Activated naive CD8-positive, alpha-beta T cell (primary cell): ENCODE data around the gene EHMT1.

Experiments
- H3K27ac Mint-ChIP-seq: one replicate; pipeline ENCODE4 v1.8.0; 2021; ENCODE audit warnings: mixed read lengths
- H3K27me3 Mint-ChIP-seq: one replicate; pipeline ENCODE4 v1.8.0; 2021; ENCODE audit warnings: mixed read lengths
- H3K36me3 Mint-ChIP-seq: one replicate; pipeline ENCODE4 v1.8.0; 2021; ENCODE audit warnings: mixed read lengths
- H3K4me1 Mint-ChIP-seq: one replicate; pipeline ENCODE4 v1.8.0; 2021; ENCODE audit warnings: low read depth, mixed read lengths
- H3K4me3 Mint-ChIP-seq: one replicate; pipeline ENCODE4 v1.8.0; 2021; ENCODE audit warnings: mild to moderate bottlenecking, mixed read lengths
- H3K9me3 Mint-ChIP-seq: one replicate; pipeline ENCODE4 v1.8.0; 2021; ENCODE audit warnings: low read depth, mixed read lengths

EHMT1 gene

GRCh38 chr9:137740312-137740711 lies 121.5 kb downstream of the EHMT1 start:
- H3K27ac Mint-ChIP-seq: no peak overlapping the region
- peaks cover 5% of the 10 kb centered on the region for H3K4me1 Mint-ChIP-seq
- H3K4me3 Mint-ChIP-seq: no peak overlapping the region
- H3K9me3 Mint-ChIP-seq: no peaks in the 10 kb centered on the region
- no peaks in the 10 kb centered on the region for H3K27me3 Mint-ChIP-seq
- H3K36me3 Mint-ChIP-seq: peaks cover 13% of the 10 kb centered on the region

GRCh38 chr9:137741330-137741729 lies 122.5 kb downstream of the EHMT1 start:
- Mint-ChIP-seq H3K27me3 (no peaks in the 10 kb centered on the region), H3K27ac (no peak overlapping the region), H3K9me3 (no peaks in the 10 kb centered on the region), H3K4me1 (peaks cover 14% of the 10 kb centered on the region), H3K4me3 (no peak overlapping the region), H3K36me3 (peaks cover 11% of the 10 kb centered on the region)

- H3K27ac Mint-ChIP-seq: no peak overlapping the region
- peaks cover 8% of the 10 kb centered on the region for H3K36me3 Mint-ChIP-seq
- peaks cover 14% of the 10 kb centered on the region for H3K4me1 Mint-ChIP-seq
- H3K4me3 Mint-ChIP-seq: no peak overlapping the region
- no peaks in the 10 kb centered on the region for H3K9me3 Mint-ChIP-seq
- H3K27me3 Mint-ChIP-seq: no peaks in the 10 kb centered on the region
These were observed 123.9 kb downstream of the EHMT1 start for GRCh38 chr9:137742698-137743097.

GRCh38 chr9:137743695-137744094 lies 124.9 kb downstream of the EHMT1 start:
- Mint-ChIP-seq H3K4me1 (peaks cover 14% of the 10 kb centered on the region), H3K27ac (no peak overlapping the region), H3K4me3 (no peak overlapping the region), H3K36me3 (peaks cover 5% of the 10 kb centered on the region), H3K27me3 (no peaks in the 10 kb centered on the region), H3K9me3 (no peaks in the 10 kb centered on the region)

GRCh38 chr9:137744632-137745183 lies 125.9 kb downstream of the EHMT1 start:
- Mint-ChIP-seq H3K27me3 (no peaks in the 10 kb centered on the region), H3K36me3 (peaks cover 5% of the 10 kb centered on the region), H3K9me3 (no peaks in the 10 kb centered on the region), H3K4me1 (peaks cover 13% of the 10 kb centered on the region), H3K4me3 (no peak overlapping the region), H3K27ac (no peak overlapping the region)

GRCh38 chr9:137745541-137745991 lies 126.8 kb downstream of the EHMT1 start:
- Mint-ChIP-seq H3K27ac (peak overlapping the region; percentile 34), H3K4me3 (no peak overlapping the region), H3K36me3 (peaks cover 4% of the 10 kb centered on the region)

GRCh38 chr9:137748311-137748710 lies 129.5 kb downstream of the EHMT1 start:
- Mint-ChIP-seq H3K27ac (no peak overlapping the region), H3K36me3 (peaks cover 5% of the 10 kb centered on the region), H3K9me3 (no peaks in the 10 kb centered on the region), H3K4me3 (no peak overlapping the region), H3K4me1 (peaks cover 13% of the 10 kb centered on the region), H3K27me3 (no peaks in the 10 kb centered on the region)

More at GRCh38 chr9:137745541-137745991, 126.8 kb downstream of the EHMT1 start:
- peaks cover 13% of the 10 kb centered on the region for H3K4me1 Mint-ChIP-seq
- no peaks in the 10 kb centered on the region for H3K9me3 Mint-ChIP-seq
- H3K27me3 Mint-ChIP-seq: no peaks in the 10 kb centered on the region

- peaks cover 13% of the 10 kb centered on the region for H3K4me1 Mint-ChIP-seq
These were observed 129.9 kb downstream of the EHMT1 start for GRCh38 chr9:137748741-137749140.

GRCh38 chr9:137749511-137749910 lies 130.7 kb downstream of the EHMT1 start:
- peaks cover 10% of the 10 kb centered on the region for H3K36me3 Mint-ChIP-seq
- H3K27ac Mint-ChIP-seq: no peak overlapping the region
- no peak overlapping the region for H3K4me3 Mint-ChIP-seq
- peaks cover 13% of the 10 kb centered on the region for H3K4me1 Mint-ChIP-seq
- no peaks in the 10 kb centered on the region for H3K9me3 Mint-ChIP-seq
- no peaks in the 10 kb centered on the region for H3K27me3 Mint-ChIP-seq

More at GRCh38 chr9:137748741-137749140, 129.9 kb downstream of the EHMT1 start:
- H3K27me3 Mint-ChIP-seq: no peaks in the 10 kb centered on the region
- no peak overlapping the region for H3K4me3 Mint-ChIP-seq
- no peak overlapping the region for H3K27ac Mint-ChIP-seq
- no peaks in the 10 kb centered on the region for H3K9me3 Mint-ChIP-seq
- peaks cover 7% of the 10 kb centered on the region for H3K36me3 Mint-ChIP-seq

GRCh38 chr9:137750007-137750406 lies 131.2 kb downstream of the EHMT1 start:
- Mint-ChIP-seq H3K27ac (no peak overlapping the region), H3K36me3 (peaks cover 14% of the 10 kb centered on the region), H3K4me1 (peaks cover 11% of the 10 kb centered on the region), H3K9me3 (no peaks in the 10 kb centered on the region), H3K27me3 (no peaks in the 10 kb centered on the region), H3K4me3 (no peak overlapping the region)

GRCh38 chr9:137750566-137750965 lies 131.8 kb downstream of the EHMT1 start:
- no peaks in the 10 kb centered on the region for H3K27me3 Mint-ChIP-seq
- no peak overlapping the region for H3K27ac Mint-ChIP-seq
- no peak overlapping the region for H3K4me3 Mint-ChIP-seq
- H3K36me3 Mint-ChIP-seq: peaks cover 20% of the 10 kb centered on the region
- no peaks in the 10 kb centered on the region for H3K9me3 Mint-ChIP-seq
- peaks cover 7% of the 10 kb centered on the region for H3K4me1 Mint-ChIP-seq

GRCh38 chr9:137751616-137752015 lies 132.8 kb downstream of the EHMT1 start:
- no peaks in the 10 kb centered on the region for H3K27me3 Mint-ChIP-seq
- H3K27ac Mint-ChIP-seq: no peak overlapping the region
- H3K36me3 Mint-ChIP-seq: peaks cover 22% of the 10 kb centered on the region
- H3K9me3 Mint-ChIP-seq: no peaks in the 10 kb centered on the region
- H3K4me3 Mint-ChIP-seq: no peak overlapping the region
- peaks cover 4% of the 10 kb centered on the region for H3K4me1 Mint-ChIP-seq

GRCh38 chr9:137752426-137752825 lies 133.6 kb downstream of the EHMT1 start:
- H3K9me3 Mint-ChIP-seq: no peaks in the 10 kb centered on the region
- peaks cover 22% of the 10 kb centered on the region for H3K36me3 Mint-ChIP-seq
- peaks cover 6% of the 10 kb centered on the region for H3K4me1 Mint-ChIP-seq
- no peak overlapping the region for H3K27ac Mint-ChIP-seq
- no peaks in the 10 kb centered on the region for H3K27me3 Mint-ChIP-seq
- no peak overlapping the region for H3K4me3 Mint-ChIP-seq

- Mint-ChIP-seq H3K4me3 (no peak overlapping the region), H3K27ac (no peak overlapping the region), H3K27me3 (no peaks in the 10 kb centered on the region), H3K9me3 (no peaks in the 10 kb centered on the region), H3K36me3 (peaks cover 24% of the 10 kb centered on the region), H3K4me1 (peaks cover 14% of the 10 kb centered on the region)
These were observed 134.5 kb downstream of the EHMT1 start for GRCh38 chr9:137753192-137753765.

- H3K27me3 Mint-ChIP-seq: no peaks in the 10 kb centered on the region
- no peaks in the 10 kb centered on the region for H3K9me3 Mint-ChIP-seq
- peaks cover 20% of the 10 kb centered on the region for H3K4me1 Mint-ChIP-seq
- no peak overlapping the region for H3K4me3 Mint-ChIP-seq
- H3K27ac Mint-ChIP-seq: peak overlapping the region; percentile 38
- H3K36me3 Mint-ChIP-seq: peaks cover 28% of the 10 kb centered on the region
These were observed 136.6 kb downstream of the EHMT1 start for GRCh38 chr9:137755261-137755927.
